ENCODE results near the gene RPS26. TPM values are rescaled to one million over a fixed set of nuclear protein-coding genes. Genes with fewer than 3 reads are reported as not detected.

RPS26 gene
- total RNA-seq, 1 experiment from 2014 or later = 70.2 TPM

GRCh38 chr12:56038022-56038655, 3.6 kb upstream of the RPS26 start:
- CTCF ChIA-PET = interaction anchor here (0.8 to 2.2 kb wide), 3 partner anchors 9 to 299 kb away, joined by 3 to 7 read pairs (median 4); no protein-coding TSS in a partner anchor

GRCh38 chr12:56040151-56040550, 1.6 kb upstream of the RPS26 start:
- H3K9me3 ChIP-seq (ENCODE audit: control insufficient read depth in 1 of 2, insufficient read depth in 1 of 2, low read depth in 1 of 2, low read length in 2 of 2) = no peaks in the 10 kb centered on the region
- peak overlapping the region; percentile 90 for H3K27ac ChIP-seq (ENCODE audit: low read depth, low read length)
- H3K4me2 ChIP-seq (ENCODE audit: low read length) = peak overlapping the region; percentile 81
- no peak overlapping the region for H2AFZ ChIP-seq (ENCODE audit: low read depth, low read length, poor library complexity, severe bottlenecking)
- DNase-seq (ENCODE audit: low read depth, low spot score) = no peak
- no peaks in the 10 kb centered on the region for H3K27me3 ChIP-seq (ENCODE audit: insufficient read depth, low read length)
- H3K36me3 ChIP-seq (ENCODE audit: control insufficient read depth in 1 of 2, insufficient read depth in 2 of 2, low read length in 2 of 2) = peaks cover 14 to 26% of the 10 kb centered on the region in 2 experiments; a peak in 3 of 4 replicates
- ChIA-PET CTCF (interaction anchor here (0.8 to 1.8 kb wide), 2 partner anchors 11 to 44 kb away, joined by 7 to 13 read pairs; partner anchors contain the start of gene SUOX), POLR2A (interaction anchor here (0.6 to 1.5 kb wide), 2 partner anchors 32 to 44 kb away, joined by 3 to 5 read pairs; no protein-coding TSS in a partner anchor), RAD21 (ENCODE audit: low non-redundant PET in 1 of 2, low total read pairs in 2 of 2, uncharacterized antibody in 2 of 2, unreplicated experiment in 2 of 2) (interaction anchor here in 1 of 2 experiments (1.6 to 1.7 kb wide), 2 partner anchors 44 to 302 kb away, joined by 3 read pairs; no protein-coding TSS in a partner anchor)
- TF ChIP-seq JUND (IDR thresholded peaks at IDR 0.05) (no peak), FOSL1 (IDR thresholded peaks at IDR 0.05; ENCODE audit: low read depth) (no peak), RAD21 (IDR thresholded peaks at IDR 0.05; ENCODE audit: low read depth) (no peak), ELF1 (IDR thresholded peaks at IDR 0.05; ENCODE audit: borderline replicate concordance, low read depth) (no peak), POLR2A (IDR thresholded peaks at IDR 0.05; ENCODE audit: borderline replicate concordance, extremely low read depth, insufficient read depth, insufficient read length) (no peak), ZFX (IDR thresholded peaks at IDR 0.05) (no peak), EZH2 (IDR thresholded peaks at IDR 0.05) (no peak)
- TF ChIP-seq, protein P1, sequence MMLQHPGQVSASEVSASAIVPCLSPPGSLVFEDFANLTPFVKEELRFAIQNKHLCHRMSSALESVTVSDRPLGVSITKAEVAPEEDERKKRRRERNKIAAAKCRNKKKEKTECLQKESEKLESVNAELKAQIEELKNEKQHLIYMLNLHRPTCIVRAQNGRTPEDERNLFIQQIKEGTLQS (IDR thresholded peaks at IDR 0.05) = no peak
- no peak for ATAC-seq
- H3K4me3 ChIP-seq (replicated peaks in 1 of 2; ENCODE audit: low read depth in 1 of 2, low read length in 2 of 2) = peak overlapping the region in 1 of 2 experiments; percentile 99; a peak in 1 of 4 replicates
- peak overlapping the region; percentile 57 for H3K9ac ChIP-seq (ENCODE audit: low read length)
- peaks cover 14% of the 10 kb centered on the region; the same call in 1 of the 2 replicates for H4K20me1 ChIP-seq (ENCODE audit: insufficient read depth)
- intact Hi-C loops (cut with micrococcal nuclease) = loop anchor here (2.0 to 5.0 kb wide), 2 partner anchors 108 to 223 kb away; partner anchors contain the start of genes DGKA and SARNP
- peaks cover 23% of the 10 kb centered on the region for H3K79me2 ChIP-seq (ENCODE audit: insufficient read depth, low read length)
- BruUV-seq (replicated peaks) = no TSS peak
- peaks cover 16 to 30% of the 10 kb centered on the region in 2 experiments for H3K4me1 ChIP-seq (ENCODE audit: control insufficient read depth in 1 of 2, insufficient read depth in 2 of 2, low read length in 2 of 2)
- H3K9me2 ChIP-seq (ENCODE audit: insufficient read depth) = no peaks in the 10 kb centered on the region

More at GRCh38 chr12:56038022-56038655, 3.6 kb upstream of the RPS26 start:
- Histone ChIP-seq H3K9ac (ENCODE audit: low read length) (no peak overlapping the region), H3K9me2 (ENCODE audit: insufficient read depth) (no peaks in the 10 kb centered on the region), H4K20me1 (ENCODE audit: insufficient read depth) (peaks cover 7% of the 10 kb centered on the region; the same call in 1 of the 2 replicates), H3K79me2 (ENCODE audit: insufficient read depth, low read length) (peaks cover 14% of the 10 kb centered on the region), H3K27me3 (ENCODE audit: insufficient read depth, low read length) (no peaks in the 10 kb centered on the region), H3K36me3 (ENCODE audit: control insufficient read depth in 1 of 2, insufficient read depth in 2 of 2, low read length in 2 of 2) (peaks cover 0 to 9% of the 10 kb centered on the region in 2 experiments; a peak in 1 of 4 replicates), H3K27ac (ENCODE audit: low read depth, low read length) (no peak overlapping the region), H3K4me1 (ENCODE audit: control insufficient read depth in 1 of 2, insufficient read depth in 2 of 2, low read length in 2 of 2) (peaks cover 10 to 18% of the 10 kb centered on the region in 2 experiments), H3K4me2 (ENCODE audit: low read length) (no peak overlapping the region), H2AFZ (ENCODE audit: low read depth, low read length, poor library complexity, severe bottlenecking) (no peak overlapping the region), H3K9me3 (ENCODE audit: control insufficient read depth in 1 of 2, insufficient read depth in 1 of 2, low read depth in 1 of 2, low read length in 2 of 2) (no peaks in the 10 kb centered on the region), H3K4me3 (replicated peaks in 1 of 2; ENCODE audit: low read depth in 1 of 2, low read length in 2 of 2) (no peak overlapping the region)
- no peak for DNase-seq (ENCODE audit: low read depth, low spot score)
- BruUV-seq (replicated peaks) = no TSS peak
- intact Hi-C loops (cut with micrococcal nuclease) = no loop called here
- RAD21 ChIA-PET (ENCODE audit: low non-redundant PET in 1 of 2, low total read pairs in 2 of 2, uncharacterized antibody in 2 of 2, unreplicated experiment in 2 of 2) = no interaction called here
- no peak for ATAC-seq
- POLR2A ChIA-PET = interaction anchor here (1.2 kb wide), 1 partner anchor 64 kb away, joined by 3 read pairs; the partner anchor contains the start of gene RAB5B
- no peak for TF ChIP-seq POLR2AphosphoS5 (IDR thresholded peaks at IDR 0.05; ENCODE audit: low read depth, low read length)

Data from HCT116 (cell line).